C4-2B (cell line): ENCODE data around the gene PDCD10.

Experiments used
- H3K27ac ChIP-seq: fragments of 450-650 bp; 2 replicates; pipeline ENCODE4 v1.5.1; 2017
- CTCF ChIP-seq: fragments of 450-650 bp; conservative IDR thresholded peaks from 2 replicates; pipeline ENCODE4 v1.5.1; 2017; ENCODE audit warnings: mild to moderate bottlenecking
- ZFX ChIP-seq: fragments of 450-650 bp; IDR thresholded peaks from 2 replicates; pipeline ENCODE4 v1.6.1; 2017

PDCD10 gene

GRCh38 chr3:167734498-167735232 is at the start of gene PDCD10:
Gene PDCD10, minus strand, starts transcription at chr3:167734892. Its CDS starts 14,735 bp downstream, at chr3:167720157.
- H3K27ac ChIP-seq, result peak within 1 kb of the TSS; percentile 84
- TF ChIP-seq ZFX, result peak; percentile 80
- no peak; the same call in 1 of the 2 replicates for TF ChIP-seq CTCF

GRCh38 chr3:167783781-167784180 is 49.1 kb upstream of the PDCD10 start:
- H3K27ac ChIP-seq, result no peak overlapping the region
- TF ChIP-seq ZFX, result no peak
- no peak for TF ChIP-seq CTCF

GRCh38 chr3:167780214-167780883 is 45.7 kb upstream of the PDCD10 start:
- TF ChIP-seq CTCF (no peak), ZFX (no peak)

GRCh38 chr3:167777356-167777755 is 42.7 kb upstream of the PDCD10 start:
- no peak for TF ChIP-seq CTCF
- TF ChIP-seq ZFX, result no peak
- no peak overlapping the region for H3K27ac ChIP-seq

More at GRCh38 chr3:167780214-167780883, 45.7 kb upstream of the PDCD10 start:
- no peak overlapping the region for H3K27ac ChIP-seq

- no peak for TF ChIP-seq CTCF
- no peak for TF ChIP-seq ZFX
- H3K27ac ChIP-seq, result no peak overlapping the region
Observed at GRCh38 chr3:167776066-167776685, 41.5 kb upstream of the PDCD10 start.

- no peak overlapping the region for H3K27ac ChIP-seq
- TF ChIP-seq ZFX (no peak), CTCF (no peak)
Observed at GRCh38 chr3:167773584-167773983, 38.9 kb upstream of the PDCD10 start.

- H3K27ac ChIP-seq, result no peak overlapping the region
- no peak for TF ChIP-seq ZFX
Observed at GRCh38 chr3:167772992-167773391, 38.3 kb upstream of the PDCD10 start.
